Amniotic epithelial cell (primary cell): ENCODE data around the gene KANTR.
A peak's percentile ranks its signal among the peaks of the same experiment; 100 is the strongest.
"Not testable (repeated sequence)": the region's sequence is repeated elsewhere in the genome, so short reads cannot be mapped to it uniquely, and the experiment has no call there.

Experiments used
- DNase-seq: peaks from one replicate; pipeline ENCODE4 v3.0.0-alpha.2; 2010; ENCODE audit warnings: low read depth

KANTR gene

GRCh38 chrX:53128097-53128749 is 34.3 kb downstream of the KANTR start:
- peak; percentile 51 for DNase-seq

GRCh38 chrX:53133400-53133799 is 39.5 kb downstream of the KANTR start:
- no peak for DNase-seq

GRCh38 chrX:53135581-53135980 is 41.6 kb downstream of the KANTR start:
- DNase-seq = no peak

- DNase-seq = no peak
These were observed 59.6 kb downstream of the KANTR start for GRCh38 chrX:53153581-53153980.

GRCh38 chrX:53155512-53156206 is 61.7 kb downstream of the KANTR start:
- DNase-seq = no peak

GRCh38 chrX:53156207-53156596 is 62.3 kb downstream of the KANTR start:
- DNase-seq = no peak

- no peak for DNase-seq
These were observed 65.2 kb downstream of the KANTR start for GRCh38 chrX:53159184-53159583.

GRCh38 chrX:53160297-53160983 is 66.5 kb downstream of the KANTR start:
- DNase-seq = no peak

GRCh38 chrX:53163436-53163835 is 69.5 kb downstream of the KANTR start:
- no peak for DNase-seq

GRCh38 chrX:53164566-53164965 is 70.6 kb downstream of the KANTR start:
- not testable (repeated sequence) for DNase-seq

GRCh38 chrX:53166103-53166502 is 72.2 kb downstream of the KANTR start:
- no peak for DNase-seq

GRCh38 chrX:53171356-53171755 is 77.4 kb downstream of the KANTR start:
- DNase-seq = no peak
